Adipose tissue (tissue), 3 donors: ENCODE measurements around the gene IL22RA1. TPM values are rescaled to one million over a fixed set of nuclear protein-coding genes. Genes with fewer than 3 reads are reported as not detected.

Experiments
- H3K27ac ChIP-seq: one replicate; pipeline ENCODE4 v1.5.1; 2013; ENCODE audit warnings: low read depth, low read length
- WGBS, 3 donors: extraction: QIAGEN DNeasy Blood & Tissue Kit; methylation state at CpG; one replicate each; pipeline ENCODE4 v1.1.7; 2013; 5-methylcytosine and 5-hydroxymethylcytosine counted together
- polyA plus RNA-seq, 3 donors: library from polyadenylated mRNA; stranded (reverse); fragments of 200-250 nt; gene quantifications; one replicate each; pipeline ENCODE4 v1.2.3, GENCODE V29; 2013
- donor health status: healthy with polysubstance abuse.
- donor health status: Bipolar disorder and iron deficiency.
- donor health status: healthy.

IL22RA1 gene
- polyA plus RNA-seq, 3 donors = 0.25 to 200 (median 0.34) TPM

- WGBS, 3 donors = 80 to 92% (median 87%) methylated on average over 13 of the region's 13 CpGs
- no peak overlapping the region for H3K27ac ChIP-seq
These were observed 50.9 kb downstream of the IL22RA1 start for GRCh38 chr1:24091971-24092482.

DNA sequence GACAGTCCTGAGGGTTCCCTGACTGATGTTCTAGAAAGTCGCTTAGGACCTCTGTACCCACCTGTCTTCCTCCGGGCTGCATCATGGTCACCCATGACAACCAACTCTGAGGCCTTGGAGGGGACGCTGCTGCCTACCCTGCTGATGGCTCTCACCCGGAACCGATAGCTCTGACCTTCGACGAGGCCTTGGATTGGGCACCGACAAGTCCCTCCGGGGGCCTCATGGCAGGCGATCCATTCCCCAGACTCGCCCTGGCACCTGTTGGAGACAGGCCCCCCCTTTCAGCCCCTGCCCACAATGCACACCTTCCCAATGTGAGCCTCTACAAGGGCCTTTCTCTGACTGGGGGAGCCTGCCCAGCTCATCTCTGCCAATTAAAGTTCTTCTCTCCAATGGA lies 52.2 kb downstream of the IL22RA1 start:
- WGBS, 3 donors = 93 to 95% (median 95%) methylated on average over 11 of the region's 11 CpGs
- no peak overlapping the region for H3K27ac ChIP-seq

GRCh38 chr1:24089743-24090555 lies 53.0 kb downstream of the IL22RA1 start:
- H3K27ac ChIP-seq = no peak overlapping the region
- WGBS, 3 donors = 84 to 90% (median 85%) methylated on average over 14 of the region's 14 CpGs

- H3K27ac ChIP-seq = no peak overlapping the region
- WGBS, 3 donors = 81 to 89% (median 84%) methylated on average over 14 of the region's 14 CpGs
These were observed 53.8 kb downstream of the IL22RA1 start for GRCh38 chr1:24089027-24089742.

DNA sequence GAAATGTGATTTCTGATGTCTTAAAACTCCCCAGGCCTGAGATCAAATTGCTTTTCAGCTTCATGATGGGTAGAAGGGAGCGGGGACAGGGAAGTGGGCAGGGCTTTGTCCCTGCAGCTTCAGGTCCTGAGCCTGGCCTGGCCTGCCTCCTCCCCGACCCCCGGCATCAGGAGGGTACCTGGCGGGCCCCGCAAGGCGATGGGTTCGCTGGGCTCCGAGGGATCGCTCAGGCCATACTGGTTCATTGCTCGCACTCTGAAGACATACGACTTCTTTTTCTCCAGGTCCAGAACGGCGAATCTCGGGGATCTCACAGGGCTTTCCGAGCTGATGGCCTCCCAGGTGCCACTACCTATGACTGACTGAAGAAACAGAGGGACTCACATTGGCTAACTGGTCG lies 56.5 kb downstream of the IL22RA1 start:
- H3K27ac ChIP-seq = no peak overlapping the region
- WGBS, 3 donors = 93 to 96% (median 94%) methylated on average over 16 of the region's 16 CpGs

- WGBS, 3 donors = 66 to 94% (median 94%) methylated on average over 3 of the region's 3 CpGs
- H3K27ac ChIP-seq = no peak overlapping the region
These were observed 57.4 kb downstream of the IL22RA1 start for GRCh38 chr1:24085546-24085945.

DNA sequence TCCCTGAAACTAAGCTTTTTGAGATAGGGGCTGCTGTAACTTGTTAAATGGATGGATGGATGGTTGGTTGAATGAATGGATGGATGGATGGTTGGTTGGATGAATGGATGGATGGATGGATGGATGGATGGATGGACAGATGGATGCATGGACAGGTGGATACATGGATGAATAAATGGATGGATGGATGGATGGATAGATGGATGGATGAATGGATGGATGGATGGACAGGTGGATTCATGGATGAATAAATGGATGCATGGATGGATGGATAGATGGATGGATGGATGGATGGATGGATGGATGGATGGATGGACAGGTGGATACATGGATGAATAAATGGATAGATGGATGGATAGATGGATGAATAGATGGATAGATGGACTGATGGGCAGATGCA lies 57.9 kb downstream of the IL22RA1 start:
- no peak overlapping the region for H3K27ac ChIP-seq

GRCh38 chr1:24084050-24084449 lies 58.9 kb downstream of the IL22RA1 start:
- no peak overlapping the region for H3K27ac ChIP-seq
- 80 to 84% (median 82%) methylated on average over 7 of the region's 7 CpGs for WGBS, 3 donors

GRCh38 chr1:24082372-24082771 lies 60.6 kb downstream of the IL22RA1 start:
- H3K27ac ChIP-seq = no peak overlapping the region
- WGBS, 3 donors = 77 to 98% (median 90%) methylated on average over 8 of the region's 8 CpGs

DNA sequence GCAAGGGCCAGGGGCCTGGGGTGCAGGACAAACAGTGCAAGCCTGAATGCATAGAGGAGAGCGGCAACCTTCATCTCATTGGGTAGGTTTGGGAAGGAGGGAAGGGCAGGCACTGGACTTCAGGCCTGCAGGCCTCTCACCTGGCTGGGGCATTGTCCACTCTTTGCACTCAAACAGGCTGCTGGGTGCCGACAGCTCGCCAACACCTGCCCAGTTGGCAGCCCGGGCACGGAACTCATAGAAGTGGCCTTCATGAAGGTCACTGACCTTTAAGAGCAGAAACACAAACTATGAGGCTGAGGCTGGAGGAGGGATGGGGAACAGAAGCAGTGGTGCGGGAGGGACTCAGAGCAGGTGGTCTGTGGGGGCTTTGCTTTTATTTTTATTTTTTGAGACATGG lies 61.8 kb downstream of the IL22RA1 start:
- 57 to 98% (median 82%) methylated on average over 6 of the region's 6 CpGs for WGBS, 3 donors

DNA sequence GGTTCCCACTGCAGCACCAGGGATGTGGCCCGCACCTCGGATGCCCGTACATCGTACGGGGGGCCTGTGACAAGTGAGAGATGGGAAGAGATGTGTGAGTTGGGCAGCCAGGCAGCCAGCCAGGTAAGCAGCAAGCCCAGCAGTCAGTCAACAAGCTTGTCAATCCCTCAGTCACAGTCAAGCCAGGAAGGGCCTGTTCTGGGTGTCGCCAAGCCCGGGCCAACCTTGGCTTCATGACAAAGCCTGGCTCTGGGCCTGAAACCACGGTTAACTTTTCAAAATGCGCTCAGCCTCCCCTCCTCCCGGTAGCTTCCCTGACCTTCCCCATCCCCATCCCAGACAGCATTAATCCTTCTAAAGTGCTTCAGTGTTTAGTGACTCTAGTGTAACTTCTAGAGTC lies 62.8 kb downstream of the IL22RA1 start:
- H3K27ac ChIP-seq = no peak overlapping the region
- 58 to 70% (median 61%) methylated on average over 10 of the region's 10 CpGs for WGBS, 3 donors

More for the DNA sequence above, 61.8 kb downstream of the IL22RA1 start:
- no peak overlapping the region for H3K27ac ChIP-seq

DNA sequence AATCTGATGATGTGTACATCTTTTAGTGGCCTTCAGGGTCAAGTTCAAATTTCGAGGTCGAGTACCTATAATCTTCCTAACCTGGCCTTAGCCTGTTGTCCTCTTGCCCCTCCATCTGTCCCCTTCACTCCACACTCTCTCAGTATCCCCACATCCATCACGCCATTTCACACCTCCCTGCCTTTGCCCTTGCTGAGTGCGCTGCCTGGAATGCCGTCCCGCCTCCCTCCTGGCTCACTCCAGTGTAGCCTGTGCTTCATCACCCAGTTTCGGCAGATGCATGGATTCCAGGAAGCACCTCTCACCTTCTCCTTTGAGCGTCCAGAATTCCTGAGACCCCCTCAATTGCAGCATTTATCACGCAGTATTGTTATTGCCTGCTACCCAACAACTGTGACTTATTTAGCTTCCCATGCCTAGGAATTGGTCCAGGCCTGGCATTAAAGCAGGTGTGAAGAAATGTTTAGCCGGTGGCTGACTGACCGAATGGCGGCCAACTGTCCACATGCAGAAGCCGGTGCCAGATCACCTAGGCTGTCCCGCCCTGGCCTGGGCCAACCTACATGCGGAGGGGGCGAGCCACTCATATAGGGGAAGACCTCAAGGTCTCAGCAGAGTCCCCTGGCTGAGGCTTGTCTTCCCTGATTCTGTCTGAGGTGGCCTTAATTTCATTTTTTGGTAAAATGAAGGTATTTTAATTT lies 65.5 kb downstream of the IL22RA1 start:
- no peak overlapping the region for H3K27ac ChIP-seq
- 83 to 93% (median 83%) methylated on average over 16 of the region's 16 CpGs for WGBS, 3 donors

GRCh38 chr1:24075946-24076345 lies 67.0 kb downstream of the IL22RA1 start:
- H3K27ac ChIP-seq = no peak overlapping the region
- WGBS, 3 donors = 88 to 95% (median 93%) methylated on average over 8 of the region's 8 CpGs

DNA sequence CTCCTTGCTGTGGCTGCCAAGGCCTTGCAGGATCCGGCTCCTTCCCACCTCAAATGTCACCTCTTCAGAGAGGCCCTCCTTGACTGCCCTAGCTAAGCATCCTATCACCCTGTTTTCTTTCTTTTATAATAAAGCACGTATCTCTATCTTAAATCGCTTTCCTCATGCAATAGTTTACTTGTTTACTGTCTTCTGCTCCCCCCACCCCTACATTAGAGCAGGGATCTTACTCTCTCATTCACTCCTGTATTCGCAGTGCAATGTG lies 67.4 kb downstream of the IL22RA1 start:
- no peak overlapping the region for H3K27ac ChIP-seq
- WGBS, 3 donors = 78 to 90% (median 88%) methylated on average over 4 of the region's 4 CpGs

- no peak overlapping the region for H3K27ac ChIP-seq
- WGBS, 3 donors = 84 to 89% (median 86%) methylated on average over 15 of the region's 15 CpGs
These were observed 67.9 kb downstream of the IL22RA1 start for GRCh38 chr1:24074817-24075589.

GRCh38 chr1:24074196-24074595 lies 68.7 kb downstream of the IL22RA1 start:
- no peak overlapping the region for H3K27ac ChIP-seq
- 70 to 89% (median 83%) methylated on average over 5 of the region's 5 CpGs for WGBS, 3 donors

DNA sequence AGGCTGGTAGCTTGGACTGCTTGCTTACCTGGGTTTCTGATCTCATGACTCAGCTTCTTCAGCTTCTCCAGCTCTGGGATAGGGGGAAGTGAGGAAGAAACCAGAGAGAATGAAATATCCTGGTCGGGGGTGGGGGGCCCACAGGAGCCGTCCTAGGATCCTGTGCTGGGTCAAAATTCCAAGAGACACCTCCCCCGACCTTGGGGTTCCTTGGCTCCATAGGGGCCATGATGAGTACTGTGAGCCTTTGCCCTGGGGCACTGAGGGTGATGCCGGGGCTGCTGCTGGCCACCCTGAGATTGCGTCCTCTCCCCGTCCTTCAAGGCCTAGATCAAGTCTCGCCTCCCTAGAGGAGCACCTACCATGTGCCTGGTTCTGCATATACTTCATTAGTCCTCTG lies 71.0 kb downstream of the IL22RA1 start:
- H3K27ac ChIP-seq = no peak overlapping the region
- 83 to 89% (median 89%) methylated on average over 7 of the region's 7 CpGs for WGBS, 3 donors

- H3K27ac ChIP-seq = no peak overlapping the region
- WGBS, 3 donors = 18 to 25% (median 22%) methylated on average over 15 of the region's 15 CpGs
These were observed 72.0 kb downstream of the IL22RA1 start for GRCh38 chr1:24070821-24071393.
